Panc1 (cell line): ENCODE data around the gene GHRHR.

Source experiments
- CTCF ChIP-seq: fragments of 450-650 bp; IDR thresholded peaks from 2 replicates; pipeline ENCODE4 v1.5.1; 2017; ENCODE audit warnings: mild to moderate bottlenecking
- POLR2AphosphoS5 ChIP-seq: IDR thresholded peaks from 2 replicates; pipeline ENCODE4 v1.6.1; 2012; ENCODE audit warnings: mild to moderate bottlenecking, low read depth, low read length, moderate library complexity
- REST ChIP-seq, 2 experiments: IDR thresholded peaks; 2 replicates each; pipeline ENCODE4 v1.6.1; 2011 to 2012; ENCODE audit warnings: low read depth in 2 of 2, control low read depth in 1 of 2, low read length in 1 of 2, mild to moderate bottlenecking in 1 of 2, moderate library complexity in 1 of 2; ENCODE audit not compliant: insufficient read depth in 1 of 2
- SIN3A ChIP-seq: IDR thresholded peaks from 2 replicates; pipeline ENCODE4 v1.6.1; 2012; ENCODE audit warnings: low read depth, mild to moderate bottlenecking, low read length, moderate library complexity, borderline replicate concordance; ENCODE audit not compliant: insufficient read depth

GRCh38 chr7:30970594-30971094 lies 6.9 kb downstream of the GHRHR start:
- TF ChIP-seq CTCF (no peak), REST (IDR thresholded peaks at IDR 0.05; ENCODE audit: insufficient read depth in 1 of 2, low read depth in 2 of 2, low read length in 1 of 2) (peak; percentile 15 to 64; a peak in 2 of 4 replicates), POLR2AphosphoS5 (no peak), SIN3A (no peak)
